ENCODE measurements around the gene SOX8. TPM values are rescaled to one million over a fixed set of nuclear protein-coding genes. Genes with fewer than 3 reads are reported as not detected.

SOX8 gene
- total and polyA plus RNA-seq, 7 donors: under 0.01 to 3.4 (median 2.7) TPM; not detected in 1

DNA sequence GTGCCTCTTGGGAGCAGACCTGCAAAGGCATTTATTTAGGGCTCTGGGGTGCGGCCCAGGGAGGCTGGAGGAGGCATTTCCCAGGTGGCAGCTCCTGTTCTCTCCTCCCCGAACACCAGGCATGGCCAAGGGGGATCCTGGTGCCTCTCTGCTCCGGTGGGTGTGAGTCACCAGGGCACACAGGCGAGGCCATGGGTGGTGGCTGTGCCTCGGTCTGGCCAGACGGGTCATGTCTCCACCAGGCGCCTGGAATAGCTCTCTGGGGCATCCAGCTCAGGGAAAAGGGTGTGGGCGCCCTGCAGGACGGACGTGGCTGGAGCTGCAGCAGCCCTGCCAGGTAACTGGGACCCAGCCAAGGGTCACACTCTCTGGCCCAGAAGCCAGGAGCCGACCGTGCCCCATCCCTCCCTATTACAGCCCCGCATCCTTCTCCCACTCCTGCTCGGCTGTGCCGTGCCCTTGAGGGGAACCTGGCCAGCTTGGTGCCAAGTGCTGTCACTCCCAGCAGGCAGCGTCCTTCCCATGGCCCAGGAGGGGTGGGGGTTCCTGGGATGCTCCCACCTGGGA lies 25.8 kb downstream of the SOX8 start:
- H3K27me3 ChIP-seq: peaks cover 0 to 38% (median 19%) of the 10 kb centered on the region in 3 donors
- no peak overlapping the region for H3K4me3 ChIP-seq
- no peaks in the 10 kb centered on the region for H3K36me3 ChIP-seq
- no peak for DNase-seq
- no peak overlapping the region for H3K27ac ChIP-seq
- WGBS, 2 donors: 56 to 81% methylated on average over 16 of the region's 16 CpGs
- no peaks in the 10 kb centered on the region for H3K9me3 ChIP-seq
- intact Hi-C loops (cut with DNase I): no loop called here
- H3K4me1 ChIP-seq: peaks cover 0 to 9% (median 8%) of the 10 kb centered on the region in 4 donors
- no peak for TF ChIP-seq POLR2A (IDR thresholded peaks at IDR 0.05)
- TF ChIP-seq POLR2AphosphoS5 (IDR thresholded peaks at IDR 0.05): no peak
- TF ChIP-seq, protein P1, sequence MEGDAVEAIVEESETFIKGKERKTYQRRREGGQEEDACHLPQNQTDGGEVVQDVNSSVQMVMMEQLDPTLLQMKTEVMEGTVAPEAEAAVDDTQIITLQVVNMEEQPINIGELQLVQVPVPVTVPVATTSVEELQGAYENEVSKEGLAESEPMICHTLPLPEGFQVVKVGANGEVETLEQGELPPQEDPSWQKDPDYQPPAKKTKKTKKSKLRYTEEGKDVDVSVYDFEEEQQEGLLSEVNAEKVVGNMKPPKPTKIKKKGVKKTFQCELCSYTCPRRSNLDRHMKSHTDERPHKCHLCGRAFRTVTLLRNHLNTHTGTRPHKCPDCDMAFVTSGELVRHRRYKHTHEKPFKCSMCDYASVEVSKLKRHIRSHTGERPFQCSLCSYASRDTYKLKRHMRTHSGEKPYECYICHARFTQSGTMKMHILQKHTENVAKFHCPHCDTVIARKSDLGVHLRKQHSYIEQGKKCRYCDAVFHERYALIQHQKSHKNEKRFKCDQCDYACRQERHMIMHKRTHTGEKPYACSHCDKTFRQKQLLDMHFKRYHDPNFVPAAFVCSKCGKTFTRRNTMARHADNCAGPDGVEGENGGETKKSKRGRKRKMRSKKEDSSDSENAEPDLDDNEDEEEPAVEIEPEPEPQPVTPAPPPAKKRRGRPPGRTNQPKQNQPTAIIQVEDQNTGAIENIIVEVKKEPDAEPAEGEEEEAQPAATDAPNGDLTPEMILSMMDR (IDR thresholded peaks at IDR 0.05): no peak
- TF ChIP-seq EP300 (IDR thresholded peaks at IDR 0.05): no peak

DNA sequence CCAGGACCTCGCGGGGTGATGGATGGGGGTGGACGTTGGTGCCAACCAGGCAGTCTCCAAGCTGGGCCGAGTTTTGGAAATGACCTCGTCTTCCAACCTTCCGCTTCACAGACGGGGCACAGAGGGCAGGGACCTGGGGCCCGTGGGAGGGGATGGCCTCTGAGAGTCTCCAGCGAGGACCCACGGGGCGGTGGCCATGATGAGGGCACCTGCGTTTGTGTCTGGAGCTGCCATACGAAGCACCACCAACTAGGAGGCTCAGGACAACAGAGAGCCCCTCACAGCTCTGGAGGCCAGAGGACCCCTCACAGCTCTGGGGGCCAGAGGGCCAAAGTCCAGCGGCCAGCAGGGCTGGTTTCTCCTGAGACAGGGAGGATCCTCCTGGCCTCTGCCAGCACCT lies 26.5 kb downstream of the SOX8 start:
- H3K27ac ChIP-seq: no peak overlapping the region
- H3K27me3 ChIP-seq: peaks cover 0 to 38% (median 19%) of the 10 kb centered on the region in 3 donors
- TF ChIP-seq POLR2A (IDR thresholded peaks at IDR 0.05) (no peak), EP300 (IDR thresholded peaks at IDR 0.05) (no peak), POLR2AphosphoS5 (IDR thresholded peaks at IDR 0.05) (no peak)
- TF ChIP-seq, protein P1 (IDR thresholded peaks at IDR 0.05): no peak
- peaks cover 0 to 3% (median under 1%) of the 10 kb centered on the region in 4 donors for H3K4me1 ChIP-seq
- no peak overlapping the region for H3K4me3 ChIP-seq
- H3K9me3 ChIP-seq: no peaks in the 10 kb centered on the region
- 83 to 91% methylated on average over 14 of the region's 14 CpGs for WGBS, 2 donors
- DNase-seq: no peak
- no peaks in the 10 kb centered on the region for H3K36me3 ChIP-seq
- intact Hi-C loops (cut with DNase I): no loop called here

DNA sequence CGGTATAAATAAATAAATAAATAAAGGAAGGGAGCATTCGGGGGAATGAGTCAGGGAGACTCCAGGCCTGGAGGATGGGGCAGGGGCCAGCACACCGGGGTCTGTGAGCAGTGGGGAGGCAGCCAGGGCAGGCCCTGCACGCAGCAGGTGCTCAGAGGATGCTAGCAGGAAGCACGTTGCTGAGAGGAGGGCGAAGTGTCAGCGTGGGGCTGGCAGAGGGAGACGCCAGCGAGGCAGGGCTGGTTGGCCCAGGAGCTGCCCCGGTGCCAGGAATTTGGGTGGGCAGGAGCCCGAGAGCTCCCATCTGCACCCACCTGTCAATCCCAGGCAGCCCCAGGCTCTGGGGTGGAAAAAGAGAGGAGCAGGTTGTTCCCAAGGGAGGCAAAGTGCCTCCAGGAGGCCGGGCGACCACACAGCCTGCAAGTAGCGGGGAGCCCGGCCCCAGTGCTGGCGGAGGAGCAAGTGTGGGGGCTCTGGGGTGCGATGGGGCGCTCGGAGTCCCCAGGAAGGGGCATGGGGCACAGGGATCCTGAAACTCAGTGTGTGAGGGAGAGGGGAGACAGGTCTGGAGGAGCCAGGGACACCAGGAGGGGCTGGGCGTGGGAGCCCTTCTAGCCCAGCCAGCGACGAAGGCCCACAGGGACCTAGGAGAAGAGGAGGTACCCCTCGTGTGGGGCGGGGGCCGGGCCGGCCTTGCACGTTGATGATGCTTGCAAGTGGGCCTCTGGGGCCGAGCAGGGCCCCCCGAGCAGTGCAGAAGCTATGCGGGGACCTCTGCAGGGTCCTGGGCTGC lies 28.0 kb downstream of the SOX8 start:
- Histone ChIP-seq H3K9me3 (no peaks in the 10 kb centered on the region), H3K4me3 (no peak overlapping the region), H3K27me3 (peaks cover 0 to 38% (median 19%) of the 10 kb centered on the region in 3 donors), H3K36me3 (no peaks in the 10 kb centered on the region), H3K27ac (no peak overlapping the region), H3K4me1 (no peaks in the 10 kb centered on the region)
- WGBS, 2 donors: 64 to 71% methylated on average over 30 of the region's 30 CpGs
- TF ChIP-seq, protein P1 (IDR thresholded peaks at IDR 0.05): no peak
- TF ChIP-seq POLR2A (IDR thresholded peaks at IDR 0.05) (no peak), POLR2AphosphoS5 (IDR thresholded peaks at IDR 0.05) (no peak), EP300 (IDR thresholded peaks at IDR 0.05) (no peak)
- DNase-seq: no peak
- intact Hi-C loops (cut with DNase I): loop anchor here (10.0 kb wide), 1 partner anchor 75 kb away; no protein-coding TSS in a partner anchor

DNA sequence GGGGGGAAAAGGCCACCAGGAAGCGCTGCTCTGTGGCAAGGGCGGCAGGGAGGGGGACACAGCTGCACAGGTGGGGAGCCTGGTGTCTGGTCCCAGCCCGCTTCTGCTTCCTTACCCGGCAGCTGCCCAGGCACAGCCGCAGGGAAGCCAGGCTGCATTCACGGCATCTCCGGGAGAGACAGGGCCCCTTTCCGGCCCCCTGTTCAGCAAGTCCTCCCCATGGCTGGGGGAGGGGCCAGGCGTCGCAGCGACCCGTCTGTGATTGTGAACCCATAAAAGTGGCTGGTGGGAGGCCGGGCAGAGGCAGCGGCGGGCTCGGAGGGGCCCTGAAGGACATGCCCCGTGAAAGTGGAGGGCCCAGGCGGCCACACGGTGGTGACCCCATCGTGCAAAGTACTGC lies 28.7 kb downstream of the SOX8 start:
- 27 to 30% methylated on average over 20 of the region's 20 CpGs for WGBS, 2 donors
- no peak for TF ChIP-seq EP300 (IDR thresholded peaks at IDR 0.05)
- TF ChIP-seq, protein P1 (IDR thresholded peaks at IDR 0.05): no peak
- no peak for TF ChIP-seq POLR2AphosphoS5 (IDR thresholded peaks at IDR 0.05)
- TF ChIP-seq POLR2A (IDR thresholded peaks at IDR 0.05): no peak
- Histone ChIP-seq H3K36me3 (no peaks in the 10 kb centered on the region), H3K27ac (no peak overlapping the region), H3K9me3 (no peaks in the 10 kb centered on the region), H3K4me1 (no peaks in the 10 kb centered on the region), H3K27me3 (peaks cover 0 to 38% (median 19%) of the 10 kb centered on the region in 3 donors), H3K4me3 (no peak overlapping the region)
- intact Hi-C loops (cut with DNase I): loop anchor here (10.0 kb wide), 1 partner anchor 75 kb away; no protein-coding TSS in a partner anchor
- DNase-seq: no peak

Measured in sigmoid colon (tissue), 7 donors.